GM06990 (cell line): ENCODE measurements around the gene PNPLA4.

ENCODE experiments used
- DNase-seq: peaks from one replicate; pipeline ENCODE4 v3.0.0-alpha.2; 2011; ENCODE audit not compliant: insufficient read length; ENCODE audit errors: extremely low read depth
- H3K27me3 ChIP-seq: replicated peaks from 2 replicates; pipeline ENCODE4 v1.6.0; 2011; ENCODE audit warnings: low read length; ENCODE audit not compliant: control insufficient read depth, insufficient read depth
- H3K36me3 ChIP-seq: 2 replicates; pipeline ENCODE4 v1.5.1; 2011; ENCODE audit warnings: low read length; ENCODE audit not compliant: control insufficient read depth, insufficient read depth
- H3K4me3 ChIP-seq: replicated peaks from 2 replicates; pipeline ENCODE4 v1.5.1; 2011; ENCODE audit warnings: low read depth, mild to moderate bottlenecking, control low read depth, low read length
- TF ChIP-seq, protein P1 (sequence below): IDR thresholded peaks from 2 replicates; pipeline ENCODE4 v1.5.1; 2011; ENCODE audit warnings: low read length, control low read depth, mild to moderate bottlenecking, inconsistent platforms; ENCODE audit not compliant: insufficient read depth, poor library complexity, severe bottlenecking

The PNPLA4 gene

DNA sequence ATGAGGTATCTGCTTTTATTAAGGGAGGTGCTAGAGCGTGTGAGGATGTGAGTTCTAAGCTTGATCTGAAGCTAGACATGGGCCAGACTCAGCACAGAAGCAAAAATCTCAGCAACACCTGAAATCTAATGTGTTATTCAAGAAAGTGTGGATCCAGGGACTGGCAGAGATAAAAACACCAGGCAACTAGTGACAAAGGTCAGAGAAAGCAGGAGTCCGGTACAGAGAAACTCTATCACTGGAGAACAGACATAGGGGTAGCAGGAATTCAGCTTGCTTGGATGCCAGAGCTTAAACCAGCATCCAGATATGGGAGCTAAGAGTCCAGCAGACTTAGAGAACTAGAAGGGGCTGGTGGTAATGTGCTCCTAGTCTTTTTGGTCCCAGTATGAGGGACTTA lies 50.3 kb downstream of the PNPLA4 start:
- Histone ChIP-seq H3K4me3 (no peak overlapping the region), H3K36me3 (no peaks in the 10 kb centered on the region), H3K27me3 (no peaks in the 10 kb centered on the region)
- TF ChIP-seq, protein P1, sequence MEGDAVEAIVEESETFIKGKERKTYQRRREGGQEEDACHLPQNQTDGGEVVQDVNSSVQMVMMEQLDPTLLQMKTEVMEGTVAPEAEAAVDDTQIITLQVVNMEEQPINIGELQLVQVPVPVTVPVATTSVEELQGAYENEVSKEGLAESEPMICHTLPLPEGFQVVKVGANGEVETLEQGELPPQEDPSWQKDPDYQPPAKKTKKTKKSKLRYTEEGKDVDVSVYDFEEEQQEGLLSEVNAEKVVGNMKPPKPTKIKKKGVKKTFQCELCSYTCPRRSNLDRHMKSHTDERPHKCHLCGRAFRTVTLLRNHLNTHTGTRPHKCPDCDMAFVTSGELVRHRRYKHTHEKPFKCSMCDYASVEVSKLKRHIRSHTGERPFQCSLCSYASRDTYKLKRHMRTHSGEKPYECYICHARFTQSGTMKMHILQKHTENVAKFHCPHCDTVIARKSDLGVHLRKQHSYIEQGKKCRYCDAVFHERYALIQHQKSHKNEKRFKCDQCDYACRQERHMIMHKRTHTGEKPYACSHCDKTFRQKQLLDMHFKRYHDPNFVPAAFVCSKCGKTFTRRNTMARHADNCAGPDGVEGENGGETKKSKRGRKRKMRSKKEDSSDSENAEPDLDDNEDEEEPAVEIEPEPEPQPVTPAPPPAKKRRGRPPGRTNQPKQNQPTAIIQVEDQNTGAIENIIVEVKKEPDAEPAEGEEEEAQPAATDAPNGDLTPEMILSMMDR, result no peak
- DNase-seq, result no peak

DNA sequence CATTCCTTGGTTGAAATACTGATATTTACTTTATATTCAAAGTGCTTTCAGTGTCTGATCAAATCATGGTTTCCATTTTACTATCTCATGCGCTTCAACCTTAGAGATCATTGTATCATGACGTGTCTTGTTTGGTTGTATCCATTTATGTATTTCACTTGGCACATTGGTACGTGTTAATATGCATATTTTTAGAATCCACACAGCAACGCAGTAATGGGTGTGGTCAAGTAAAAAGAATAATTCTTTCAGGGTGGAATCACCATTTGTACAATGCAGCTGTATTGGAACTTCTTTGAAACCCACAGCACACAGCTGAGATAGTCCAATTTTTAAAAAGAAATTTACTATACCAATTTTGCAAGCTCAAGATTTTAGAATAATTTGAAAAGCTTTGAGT lies 55.2 kb downstream of the PNPLA4 start:
- TF ChIP-seq, protein P1, result no peak
- no peaks in the 10 kb centered on the region for H3K36me3 ChIP-seq
- no peaks in the 10 kb centered on the region for H3K27me3 ChIP-seq
- DNase-seq, result no peak
- no peak overlapping the region for H3K4me3 ChIP-seq

DNA sequence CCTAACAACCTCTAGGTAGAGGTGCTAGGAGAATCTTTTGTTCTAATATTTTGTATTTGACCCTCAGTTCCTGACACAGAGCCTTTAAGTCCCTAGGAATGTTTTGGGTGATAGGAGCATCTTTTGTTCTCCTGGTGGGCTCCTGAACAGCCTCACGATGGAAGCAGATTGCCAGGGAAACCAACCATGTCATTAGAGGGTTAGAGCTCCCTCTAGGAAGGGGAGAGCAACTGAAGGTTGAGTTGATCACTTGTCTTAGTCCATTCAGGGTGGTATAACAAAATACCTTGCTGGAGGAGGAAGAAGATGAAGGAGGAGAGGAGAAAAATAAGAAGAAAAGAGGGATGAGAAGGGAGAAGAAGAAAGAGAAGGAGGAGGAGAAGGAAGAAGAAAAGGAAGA lies 75.0 kb downstream of the PNPLA4 start:
- Histone ChIP-seq H3K4me3 (no peak overlapping the region), H3K27me3 (no peaks in the 10 kb centered on the region), H3K36me3 (no peaks in the 10 kb centered on the region)
- TF ChIP-seq, protein P1, result no peak
- no peak for DNase-seq
